ENCODE data around the gene ZNF827. TPM values are rescaled to one million over a fixed set of nuclear protein-coding genes. Genes with fewer than 3 reads are reported as not detected.

The ZNF827 gene
- total and polyA plus RNA-seq, 2 of the 13 experiments (the other 11 are each of a cell fraction or from before 2014, with no cell fraction given) = 2.8 TPM

- Histone ChIP-seq H3K27me3 (ENCODE audit: control insufficient read depth in 1 of 2, insufficient read depth in 2 of 2, low read length in 2 of 2) (peaks cover 0 to 5% of the 10 kb centered on the region in 2 experiments; a peak in 1 of 5 replicates), H3K36me3 (replicated peaks in 1 of 2; ENCODE audit: control insufficient read depth in 1 of 2, insufficient read depth in 2 of 2, low read length in 2 of 2) (no peaks in the 10 kb centered on the region), H2AFZ (ENCODE audit: low read length) (no peak overlapping the region), H3K9me3 (ENCODE audit: low read length) (no peaks in the 10 kb centered on the region), H4K20me1 (ENCODE audit: insufficient read depth, low read length) (no peaks in the 10 kb centered on the region), H3K4me3 (replicated peaks in 1 of 3; ENCODE audit: insufficient read depth in 1 of 3, low read depth in 2 of 3, low read length in 3 of 3) (no peak overlapping the region), H3K27ac (ENCODE audit: extremely low read length, insufficient read depth, low read length) (no peak overlapping the region), H3K79me2 (ENCODE audit: insufficient read depth, low read length) (no peaks in the 10 kb centered on the region), H3K9ac (ENCODE audit: insufficient read depth, low read depth, low read length) (no peak overlapping the region), H3K4me1 (ENCODE audit: insufficient read depth, low read length) (no peaks in the 10 kb centered on the region), H3K4me2 (ENCODE audit: low read depth, low read length) (no peak overlapping the region)
- FAIRE-seq (no peak), DNase-seq (ENCODE audit: low spot score) (no peak), ATAC-seq (no peak)
- WGBS (ENCODE audit: low lambda C conversion rate) = 19% methylated on average over 3 of the region's 3 CpGs
- ChIA-PET CTCF (ENCODE audit: low intra/inter-chr PET ratio, low total read pairs) (no interaction called here), POLR2A (no interaction called here)
- TF ChIP-seq ASH2L (IDR thresholded peaks at IDR 0.05; ENCODE audit: insufficient read length, low read depth, low read length) (no peak), FOSL2 (CRISPR knock-in tag; IDR thresholded peaks at IDR 0.05) (no peak), PCBP2 (optimal IDR thresholded peaks at IDR 0.05; ENCODE audit: low read depth, low read length, poor library complexity, severe bottlenecking) (no peak), FOXA3 (CRISPR knock-in tag; IDR thresholded peaks at IDR 0.05) (no peak), SIN3B (IDR thresholded peaks at IDR 0.05; ENCODE audit: low read length) (no peak), CBX2 (IDR thresholded peaks at IDR 0.05; ENCODE audit: low read depth, low read length) (no peak), CBX2 (CRISPR knock-in tag; IDR thresholded peaks at IDR 0.05; ENCODE audit: low read depth) (no peak), ZKSCAN5 (CRISPR knock-in tag; IDR thresholded peaks at IDR 0.05) (no peak), SNAPC4 (CRISPR knock-in tag; IDR thresholded peaks at IDR 0.05) (no peak), MATR3 (CRISPR knock-in tag; IDR thresholded peaks at IDR 0.05) (no peak), TBP (CRISPR knock-in tag; IDR thresholded peaks at IDR 0.05) (no peak), HDAC1 (CRISPR knock-in tag; IDR thresholded peaks at IDR 0.05) (no peak), BATF2 (CRISPR knock-in tag; IDR thresholded peaks at IDR 0.05) (no peak), ZKSCAN1 (IDR thresholded peaks at IDR 0.05; ENCODE audit: low read length) (no peak), SRSF4 (IDR thresholded peaks at IDR 0.05; ENCODE audit: low read depth, low read length, poor library complexity, severe bottlenecking) (no peak), SNAI1 (CRISPR knock-in tag; IDR thresholded peaks at IDR 0.05; ENCODE audit: borderline replicate concordance) (no peak), AGO2 (optimal IDR thresholded peaks at IDR 0.05; ENCODE audit: low read depth, low read length) (no peak)
- intact Hi-C loops (cut with micrococcal nuclease; ENCODE audit: unreplicated experiment) = no loop called here
- no TSS peak for BruUV-seq (replicated peaks)
- in situ Hi-C loops (cut with HindIII; ENCODE audit: extremely low pct_ligation_motif_present, low pct_unique_long_range_greater_than_20kb) = no loop called here
Observed at GRCh38 chr4:145709843-145710242, 228.8 kb downstream of the ZNF827 start.

Measured in HepG2 (cell line).